Measurements from ENCODE around the gene TTLL8.

The TTLL8 gene

GRCh38 chr22:50074056-50074455, 16.0 kb upstream of the TTLL8 start:
- no peak overlapping the region for H3K27ac Mint-ChIP-seq
- H3K4me3 Mint-ChIP-seq, result no peak overlapping the region
- ATAC-seq (no peak), DNase-seq (no peak)
- no peaks in the 10 kb centered on the region for H3K4me1 Mint-ChIP-seq
- no peaks in the 10 kb centered on the region for H3K27me3 Mint-ChIP-seq
- H3K9me3 Mint-ChIP-seq, result no peaks in the 10 kb centered on the region

GRCh38 chr22:50072714-50073538, 14.8 kb upstream of the TTLL8 start:
- no peaks in the 10 kb centered on the region for H3K4me1 Mint-ChIP-seq
- no peak overlapping the region for H3K27ac Mint-ChIP-seq
- H3K27me3 Mint-ChIP-seq, result no peaks in the 10 kb centered on the region
- ATAC-seq, result no peak
- no peaks in the 10 kb centered on the region for H3K9me3 Mint-ChIP-seq
- DNase-seq, result no peak
- no peak overlapping the region for H3K4me3 Mint-ChIP-seq

GRCh38 chr22:50072167-50072555, 14.1 kb upstream of the TTLL8 start:
- Mint-ChIP-seq H3K4me3 (no peak overlapping the region), H3K4me1 (no peaks in the 10 kb centered on the region), H3K9me3 (no peaks in the 10 kb centered on the region), H3K27me3 (no peaks in the 10 kb centered on the region), H3K27ac (no peak overlapping the region)
- ATAC-seq (no peak), DNase-seq (no peak)

- ATAC-seq, result no peak
- DNase-seq, result no peak
- H3K4me1 Mint-ChIP-seq, result no peaks in the 10 kb centered on the region
- H3K27me3 Mint-ChIP-seq, result no peaks in the 10 kb centered on the region
- no peak overlapping the region for H3K4me3 Mint-ChIP-seq
- no peaks in the 10 kb centered on the region for H3K9me3 Mint-ChIP-seq
- H3K27ac Mint-ChIP-seq, result no peak overlapping the region
These were observed 13.5 kb upstream of the TTLL8 start for GRCh38 chr22:50071432-50072166.

- Mint-ChIP-seq H3K27ac (no peak overlapping the region), H3K9me3 (no peaks in the 10 kb centered on the region), H3K4me1 (no peaks in the 10 kb centered on the region), H3K27me3 (no peaks in the 10 kb centered on the region), H3K4me3 (no peak overlapping the region)
- no peak for ATAC-seq
- no peak for DNase-seq
These were observed 12.3 kb upstream of the TTLL8 start for GRCh38 chr22:50070366-50070765.

GRCh38 chr22:50068096-50068495, 10.0 kb upstream of the TTLL8 start:
- DNase-seq, result no peak
- Mint-ChIP-seq H3K4me1 (no peaks in the 10 kb centered on the region), H3K4me3 (no peak overlapping the region), H3K27ac (no peak overlapping the region), H3K27me3 (no peaks in the 10 kb centered on the region), H3K9me3 (no peaks in the 10 kb centered on the region)
- no peak for ATAC-seq

GRCh38 chr22:50067244-50067643, 9.1 kb upstream of the TTLL8 start:
- Mint-ChIP-seq H3K4me1 (no peaks in the 10 kb centered on the region), H3K27ac (peak overlapping the region in 1 of 2 donors; percentile 40), H3K4me3 (no peak overlapping the region), H3K9me3 (no peaks in the 10 kb centered on the region), H3K27me3 (no peaks in the 10 kb centered on the region)
- DNase-seq (no peak), ATAC-seq (no peak)

GRCh38 chr22:50064453-50064852, 6.4 kb upstream of the TTLL8 start:
- Mint-ChIP-seq H3K4me1 (no peaks in the 10 kb centered on the region), H3K4me3 (no peak overlapping the region), H3K27me3 (peaks cover 20% of the 10 kb centered on the region), H3K9me3 (no peaks in the 10 kb centered on the region), H3K27ac (no peak overlapping the region)
- DNase-seq, result no peak
- no peak for ATAC-seq

GRCh38 chr22:50063589-50064393, 5.7 kb upstream of the TTLL8 start:
- Mint-ChIP-seq H3K9me3 (no peaks in the 10 kb centered on the region), H3K4me3 (no peak overlapping the region), H3K27ac (no peak overlapping the region), H3K27me3 (peaks cover 27% of the 10 kb centered on the region), H3K4me1 (no peaks in the 10 kb centered on the region)
- DNase-seq, result no peak
- peak; percentile 79 for ATAC-seq

- DNase-seq, result no peak
- no peak overlapping the region for H3K27ac Mint-ChIP-seq
- no peak overlapping the region for H3K4me3 Mint-ChIP-seq
- no peaks in the 10 kb centered on the region for H3K9me3 Mint-ChIP-seq
- no peak for ATAC-seq
- H3K27me3 Mint-ChIP-seq, result peaks cover 32% of the 10 kb centered on the region
- no peaks in the 10 kb centered on the region for H3K4me1 Mint-ChIP-seq
These were observed 4.5 kb upstream of the TTLL8 start for GRCh38 chr22:50062509-50063135.

GRCh38 chr22:50061824-50062355, 3.8 kb upstream of the TTLL8 start:
- no peak overlapping the region for H3K27ac Mint-ChIP-seq
- H3K4me1 Mint-ChIP-seq, result no peaks in the 10 kb centered on the region
- peaks cover 39% of the 10 kb centered on the region for H3K27me3 Mint-ChIP-seq
- H3K9me3 Mint-ChIP-seq, result no peaks in the 10 kb centered on the region
- ATAC-seq (no peak), DNase-seq (no peak)
- H3K4me3 Mint-ChIP-seq, result no peak overlapping the region

- no peaks in the 10 kb centered on the region for H3K4me1 Mint-ChIP-seq
- no peaks in the 10 kb centered on the region for H3K9me3 Mint-ChIP-seq
- peak overlapping the region in 1 of 2 donors; percentile 2 for H3K27ac Mint-ChIP-seq
- DNase-seq (no peak), ATAC-seq (no peak)
- H3K27me3 Mint-ChIP-seq, result peaks cover 45% of the 10 kb centered on the region
- no peak overlapping the region for H3K4me3 Mint-ChIP-seq
These were observed 3.2 kb upstream of the TTLL8 start for GRCh38 chr22:50061141-50061823.

- ATAC-seq (no peak), DNase-seq (no peak)
- Mint-ChIP-seq H3K4me1 (no peaks in the 10 kb centered on the region), H3K27me3 (peaks cover 52% of the 10 kb centered on the region), H3K9me3 (no peaks in the 10 kb centered on the region), H3K27ac (no peak overlapping the region), H3K4me3 (no peak overlapping the region)
These were observed 2.5 kb upstream of the TTLL8 start for GRCh38 chr22:50060441-50061140.

GRCh38 chr22:50059881-50060262, 1.8 kb upstream of the TTLL8 start:
- DNase-seq (no peak), ATAC-seq (no peak)
- Mint-ChIP-seq H3K4me3 (no peak overlapping the region), H3K4me1 (no peaks in the 10 kb centered on the region), H3K27ac (no peak overlapping the region), H3K9me3 (no peaks in the 10 kb centered on the region), H3K27me3 (peaks cover 59% of the 10 kb centered on the region)

Measured in stimulated activated naive CD8-positive, alpha-beta T cell treated with anti-CD3 and anti-CD28 coated beads, Interleukin-15, amount 100 ng/mL, for 72 hours (primary cell).